Measurements from ENCODE around the gene THAP3.
A peak's percentile ranks its signal among the peaks of the same experiment; 100 is the strongest.

THAP3 gene

DNA sequence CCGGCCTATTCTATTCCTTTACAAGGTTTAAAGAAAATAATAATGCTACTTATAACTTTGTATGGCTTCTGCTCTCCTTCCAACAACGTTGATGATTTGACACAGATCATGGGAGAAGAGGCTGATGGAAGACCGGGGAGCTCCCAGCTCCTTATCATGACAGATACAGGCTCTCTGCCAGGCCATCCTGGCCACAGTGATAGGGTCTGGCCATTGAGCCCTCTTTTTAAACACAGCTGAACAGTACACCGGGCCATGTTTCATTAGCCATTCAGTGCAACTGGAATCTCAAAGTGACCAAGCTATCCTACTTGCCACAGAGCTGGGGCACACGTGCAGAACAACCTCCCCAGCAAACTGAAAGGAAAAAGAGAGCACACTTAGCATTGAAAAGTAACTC is 42.0 kb downstream of the THAP3 start:
- Histone ChIP-seq H3K4me1 (ENCODE audit: control insufficient read depth, insufficient read depth, low read depth, low read length) (no peaks in the 10 kb centered on the region), H2AFZ (ENCODE audit: low read depth, low read length) (no peak overlapping the region), H3K9me3 (ENCODE audit: control insufficient read depth, low read length) (no peaks in the 10 kb centered on the region), H3K4me2 (ENCODE audit: low read length, poor library complexity, severe bottlenecking) (no peak overlapping the region), H2BK12ac (ENCODE audit: low read length in 2 of 2) (no peak overlapping the region), H3K23ac (ENCODE audit: low read length in 2 of 2) (no peak overlapping the region), H2BK120ac (ENCODE audit: low read depth, low read length) (no peak overlapping the region), H3K4ac (ENCODE audit: low read depth in 1 of 2, low read length in 2 of 2) (no peak overlapping the region), H3K27ac (ENCODE audit: low read length, poor library complexity, severe bottlenecking) (no peak overlapping the region), H3K27me3 (ENCODE audit: control insufficient read depth in 1 of 2, insufficient read depth in 1 of 2, low read length in 2 of 2) (no peaks in the 10 kb centered on the region), H4K91ac (ENCODE audit: low read length) (no peak overlapping the region), H3K14ac (ENCODE audit: low read length in 2 of 2) (no peak overlapping the region), H3K18ac (ENCODE audit: low read depth in 1 of 2, low read length in 2 of 2) (no peak overlapping the region), H3K4me3 (ENCODE audit: insufficient read depth in 1 of 2, low read depth in 1 of 2, low read length in 2 of 2) (no peak overlapping the region), H3K9ac (ENCODE audit: low read length) (no peak overlapping the region), H3K36me3 (ENCODE audit: control insufficient read depth in 1 of 2, insufficient read depth in 2 of 2, low read depth in 1 of 2, low read length in 2 of 2) (peaks cover 30 to 56% of the 10 kb centered on the region in 2 experiments), H2BK5ac (ENCODE audit: low read depth, low read length, poor library complexity, severe bottlenecking) (peak overlapping the region; percentile 46), H2AK5ac (ENCODE audit: low read length, severe bottlenecking) (no peak overlapping the region), H3K79me1 (replicated peaks; ENCODE audit: low read length, poor library complexity, severe bottlenecking) (peaks cover 39% of the 10 kb centered on the region), H4K8ac (ENCODE audit: low read length) (no peak overlapping the region), H2BK15ac (ENCODE audit: low read depth, poor library complexity, severe bottlenecking) (no peak overlapping the region)
- 95% methylated on average over 4 of the region's 5 CpGs for WGBS
- DNase-seq = no peak

DNA sequence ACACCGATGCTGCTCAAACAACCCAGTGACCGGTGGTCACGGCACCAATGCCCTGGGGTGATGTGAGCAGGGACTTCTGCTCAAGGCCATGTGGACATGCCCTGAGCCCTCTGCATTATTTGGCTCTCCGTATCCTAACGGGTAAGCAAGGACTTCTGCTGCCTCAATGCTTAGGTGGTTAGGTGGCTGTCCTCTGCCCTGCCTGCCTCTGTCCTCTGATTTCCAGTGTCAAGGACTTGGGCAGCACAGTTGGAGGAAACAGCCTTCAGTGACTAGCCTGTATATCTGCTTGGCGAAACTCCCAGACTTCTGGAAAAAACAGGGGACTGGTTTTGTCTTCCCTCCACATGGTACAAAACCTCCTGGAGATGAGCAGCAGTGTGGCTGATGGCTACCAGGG is 42.5 kb downstream of the THAP3 start:
- H3K4me3 ChIP-seq (ENCODE audit: insufficient read depth in 1 of 2, low read depth in 1 of 2, low read length in 2 of 2) = no peak overlapping the region
- no peak overlapping the region for H3K9ac ChIP-seq (ENCODE audit: low read length)
- no peaks in the 10 kb centered on the region for H3K9me3 ChIP-seq (ENCODE audit: control insufficient read depth, low read length)
- H3K23ac ChIP-seq (ENCODE audit: low read length in 2 of 2) = no peak overlapping the region
- H3K4me2 ChIP-seq (ENCODE audit: low read length, poor library complexity, severe bottlenecking) = no peak overlapping the region
- no peak overlapping the region for H4K8ac ChIP-seq (ENCODE audit: low read length)
- H2BK15ac ChIP-seq (ENCODE audit: low read depth, poor library complexity, severe bottlenecking) = no peak overlapping the region
- peaks cover 30 to 56% of the 10 kb centered on the region in 2 experiments for H3K36me3 ChIP-seq (ENCODE audit: control insufficient read depth in 1 of 2, insufficient read depth in 2 of 2, low read depth in 1 of 2, low read length in 2 of 2)
- H2BK120ac ChIP-seq (ENCODE audit: low read depth, low read length) = no peak overlapping the region
- DNase-seq = no peak
- no peak overlapping the region for H2AK5ac ChIP-seq (ENCODE audit: low read length, severe bottlenecking)
- no peak overlapping the region for H3K14ac ChIP-seq (ENCODE audit: low read length in 2 of 2)
- H3K18ac ChIP-seq (ENCODE audit: low read depth in 1 of 2, low read length in 2 of 2) = no peak overlapping the region
- H2AFZ ChIP-seq (ENCODE audit: low read depth, low read length) = no peak overlapping the region
- H3K27ac ChIP-seq (ENCODE audit: low read length, poor library complexity, severe bottlenecking) = no peak overlapping the region
- no peaks in the 10 kb centered on the region for H3K4me1 ChIP-seq (ENCODE audit: control insufficient read depth, insufficient read depth, low read depth, low read length)
- WGBS = over 99% methylated on average over 6 of the region's 6 CpGs
- H3K27me3 ChIP-seq (ENCODE audit: control insufficient read depth in 1 of 2, insufficient read depth in 1 of 2, low read length in 2 of 2) = no peaks in the 10 kb centered on the region
- H2BK12ac ChIP-seq (ENCODE audit: low read length in 2 of 2) = no peak overlapping the region
- H4K91ac ChIP-seq (ENCODE audit: low read length) = no peak overlapping the region
- H2BK5ac ChIP-seq (ENCODE audit: low read depth, low read length, poor library complexity, severe bottlenecking) = no peak overlapping the region
- H3K4ac ChIP-seq (ENCODE audit: low read depth in 1 of 2, low read length in 2 of 2) = no peak overlapping the region
- peaks cover 39% of the 10 kb centered on the region for H3K79me1 ChIP-seq (replicated peaks; ENCODE audit: low read length, poor library complexity, severe bottlenecking)

DNA sequence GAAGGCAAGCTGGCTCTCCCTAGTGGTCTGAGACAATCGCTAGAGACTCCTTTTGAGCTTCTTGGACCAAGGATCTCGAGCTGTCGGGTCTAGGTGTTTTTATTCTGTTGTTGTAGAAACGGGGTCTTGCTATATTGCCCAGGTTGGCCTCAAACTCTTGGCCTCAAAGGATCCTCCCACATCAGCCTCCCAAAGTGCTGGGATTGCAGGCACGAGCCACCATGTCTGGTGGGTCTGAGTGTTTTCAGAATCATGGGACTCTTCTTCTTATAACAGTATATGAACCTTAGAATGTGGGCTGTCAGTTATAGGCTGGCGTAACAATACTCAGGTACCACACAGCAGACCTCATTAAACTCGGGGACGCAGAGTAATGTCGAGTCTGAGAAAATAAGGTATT is 43.8 kb downstream of the THAP3 start:
- Histone ChIP-seq H2AFZ (ENCODE audit: low read depth, low read length) (no peak overlapping the region), H2BK120ac (ENCODE audit: low read depth, low read length) (no peak overlapping the region), H3K4me3 (ENCODE audit: insufficient read depth in 1 of 2, low read depth in 1 of 2, low read length in 2 of 2) (no peak overlapping the region), H3K4me1 (ENCODE audit: control insufficient read depth, insufficient read depth, low read depth, low read length) (no peaks in the 10 kb centered on the region), H3K27ac (ENCODE audit: low read length, poor library complexity, severe bottlenecking) (no peak overlapping the region), H4K91ac (ENCODE audit: low read length) (no peak overlapping the region), H2BK5ac (ENCODE audit: low read depth, low read length, poor library complexity, severe bottlenecking) (no peak overlapping the region), H4K8ac (ENCODE audit: low read length) (no peak overlapping the region), H3K36me3 (ENCODE audit: control insufficient read depth in 1 of 2, insufficient read depth in 2 of 2, low read depth in 1 of 2, low read length in 2 of 2) (peaks cover 35 to 48% of the 10 kb centered on the region in 2 experiments), H3K4me2 (ENCODE audit: low read length, poor library complexity, severe bottlenecking) (no peak overlapping the region), H2BK15ac (ENCODE audit: low read depth, poor library complexity, severe bottlenecking) (no peak overlapping the region), H2AK5ac (ENCODE audit: low read length, severe bottlenecking) (no peak overlapping the region), H3K9ac (ENCODE audit: low read length) (no peak overlapping the region), H3K18ac (ENCODE audit: low read depth in 1 of 2, low read length in 2 of 2) (no peak overlapping the region), H3K9me3 (ENCODE audit: control insufficient read depth, low read length) (no peaks in the 10 kb centered on the region), H3K79me1 (replicated peaks; ENCODE audit: low read length, poor library complexity, severe bottlenecking) (peaks cover 41% of the 10 kb centered on the region), H2BK12ac (ENCODE audit: low read length in 2 of 2) (no peak overlapping the region), H3K14ac (ENCODE audit: low read length in 2 of 2) (no peak overlapping the region), H3K27me3 (ENCODE audit: control insufficient read depth in 1 of 2, insufficient read depth in 1 of 2, low read length in 2 of 2) (no peaks in the 10 kb centered on the region), H3K23ac (ENCODE audit: low read length in 2 of 2) (no peak overlapping the region), H3K4ac (ENCODE audit: low read depth in 1 of 2, low read length in 2 of 2) (no peak overlapping the region)
- DNase-seq = no peak
- over 99% methylated on average over 8 of the region's 9 CpGs for WGBS

- H3K14ac ChIP-seq (ENCODE audit: low read length in 2 of 2) = no peak overlapping the region
- H3K4me2 ChIP-seq (ENCODE audit: low read length, poor library complexity, severe bottlenecking) = no peak overlapping the region
- H2AFZ ChIP-seq (ENCODE audit: low read depth, low read length) = no peak overlapping the region
- no peak overlapping the region for H2BK12ac ChIP-seq (ENCODE audit: low read length in 2 of 2)
- H3K9ac ChIP-seq (ENCODE audit: low read length) = no peak overlapping the region
- peaks cover 22% of the 10 kb centered on the region for H3K79me1 ChIP-seq (replicated peaks; ENCODE audit: low read length, poor library complexity, severe bottlenecking)
- no peak overlapping the region for H3K27ac ChIP-seq (ENCODE audit: low read length, poor library complexity, severe bottlenecking)
- H3K18ac ChIP-seq (ENCODE audit: low read depth in 1 of 2, low read length in 2 of 2) = no peak overlapping the region
- no peak overlapping the region for H3K4me3 ChIP-seq (ENCODE audit: insufficient read depth in 1 of 2, low read depth in 1 of 2, low read length in 2 of 2)
- H3K4me1 ChIP-seq (ENCODE audit: control insufficient read depth, insufficient read depth, low read depth, low read length) = peaks cover 9% of the 10 kb centered on the region
- H3K9me3 ChIP-seq (ENCODE audit: control insufficient read depth, low read length) = no peaks in the 10 kb centered on the region
- no peak overlapping the region for H4K91ac ChIP-seq (ENCODE audit: low read length)
- H4K8ac ChIP-seq (ENCODE audit: low read length) = no peak overlapping the region
- peak; percentile 84 for DNase-seq
- H2BK5ac ChIP-seq (ENCODE audit: low read depth, low read length, poor library complexity, severe bottlenecking) = no peak overlapping the region
- H3K27me3 ChIP-seq (ENCODE audit: control insufficient read depth in 1 of 2, insufficient read depth in 1 of 2, low read length in 2 of 2) = no peaks in the 10 kb centered on the region
- no peak overlapping the region for H2AK5ac ChIP-seq (ENCODE audit: low read length, severe bottlenecking)
- H2BK120ac ChIP-seq (ENCODE audit: low read depth, low read length) = no peak overlapping the region
- H3K4ac ChIP-seq (ENCODE audit: low read depth in 1 of 2, low read length in 2 of 2) = no peak overlapping the region
- H3K36me3 ChIP-seq (ENCODE audit: control insufficient read depth in 1 of 2, insufficient read depth in 2 of 2, low read depth in 1 of 2, low read length in 2 of 2) = peaks cover 15 to 49% of the 10 kb centered on the region in 2 experiments
- 51% methylated on average over 2 of the region's 2 CpGs for WGBS
- no peak overlapping the region for H2BK15ac ChIP-seq (ENCODE audit: low read depth, poor library complexity, severe bottlenecking)
- no peak overlapping the region for H3K23ac ChIP-seq (ENCODE audit: low read length in 2 of 2)
Measured at GRCh38 chr1:6672558-6672957, 47.9 kb downstream of the THAP3 start.
